ENCODE measurements around the gene CHTF18. TPM values are rescaled to one million over a fixed set of nuclear protein-coding genes. Genes with fewer than 3 reads are reported as not detected.
"Not testable (repeated sequence)": the region's sequence is repeated elsewhere in the genome, so short reads cannot be mapped to it uniquely, and the experiment has no call there.

CHTF18 gene
- total RNA-seq, 1 donor from 2014 or later = 6.6 TPM

- no peak for ATAC-seq
- intact Hi-C loops (cut with micrococcal nuclease) = no loop called here
- no peak for DNase-seq
Observed at GRCh38 chr16:770411-770810, 18.0 kb upstream of the CHTF18 start.

GRCh38 chr16:772959-773358 lies 15.5 kb upstream of the CHTF18 start:
- no peak for ATAC-seq
- no peak for DNase-seq
- intact Hi-C loops (cut with micrococcal nuclease) = no loop called here

GRCh38 chr16:774086-775001 lies 14.1 kb upstream of the CHTF18 start:
- ATAC-seq = no peak

GRCh38 chr16:775236-775796 lies 13.1 kb upstream of the CHTF18 start:
- intact Hi-C loops (cut with micrococcal nuclease) = no loop called here
- DNase-seq (no peak), ATAC-seq (no peak)

More at GRCh38 chr16:774086-775001, 14.1 kb upstream of the CHTF18 start:
- no peak for DNase-seq
- intact Hi-C loops (cut with micrococcal nuclease) = no loop called here

- ATAC-seq; intact Hi-C loops (cut with micrococcal nuclease); DNase-seq: not testable (repeated sequence)
Observed at GRCh38 chr16:776298-776697, 12.1 kb upstream of the CHTF18 start.

GRCh38 chr16:776824-777223 lies 11.6 kb upstream of the CHTF18 start:
- ATAC-seq (no peak), DNase-seq (no peak)
- intact Hi-C loops (cut with micrococcal nuclease) = no loop called here

GRCh38 chr16:777826-778225 lies 10.6 kb upstream of the CHTF18 start:
- ATAC-seq (no peak), DNase-seq (no peak)
- intact Hi-C loops (cut with micrococcal nuclease) = no loop called here

GRCh38 chr16:778447-778846 lies 10.0 kb upstream of the CHTF18 start:
- no peak for ATAC-seq
- intact Hi-C loops (cut with micrococcal nuclease) = no loop called here
- no peak for DNase-seq

- DNase-seq (no peak), ATAC-seq (no peak)
- intact Hi-C loops (cut with micrococcal nuclease) = no loop called here
Observed at GRCh38 chr16:778909-779527, 9.4 kb upstream of the CHTF18 start.

GRCh38 chr16:779561-779960 lies 8.9 kb upstream of the CHTF18 start:
- DNase-seq (no peak), ATAC-seq (no peak)
- intact Hi-C loops (cut with micrococcal nuclease) = no loop called here

- ATAC-seq = no peak
- intact Hi-C loops (cut with micrococcal nuclease) = no loop called here
- DNase-seq = no peak
Observed at GRCh38 chr16:780296-780695, 8.1 kb upstream of the CHTF18 start.

- no peak for DNase-seq
- intact Hi-C loops (cut with micrococcal nuclease) = no loop called here
Observed at GRCh38 chr16:781346-782010, 6.9 kb upstream of the CHTF18 start.

GRCh38 chr16:782258-782657 lies 6.2 kb upstream of the CHTF18 start:
- DNase-seq (no peak), ATAC-seq (no peak)
- intact Hi-C loops (cut with micrococcal nuclease) = no loop called here

More at GRCh38 chr16:781346-782010, 6.9 kb upstream of the CHTF18 start:
- no peak for ATAC-seq

- ATAC-seq = no peak
- intact Hi-C loops (cut with micrococcal nuclease) = no loop called here
- DNase-seq = no peak
Observed at GRCh38 chr16:782766-783403, 5.5 kb upstream of the CHTF18 start.

- intact Hi-C loops (cut with micrococcal nuclease) = no loop called here
- DNase-seq (peak; percentile 59), ATAC-seq (no peak)
Observed at GRCh38 chr16:783404-784161, 4.8 kb upstream of the CHTF18 start.

- intact Hi-C loops (cut with micrococcal nuclease) = no loop called here
- DNase-seq (no peak), ATAC-seq (no peak)
Observed at GRCh38 chr16:784431-784830, 4.0 kb upstream of the CHTF18 start.

- intact Hi-C loops (cut with micrococcal nuclease) = no loop called here
- peak; percentile 86 for DNase-seq
Observed at GRCh38 chr16:785563-786535, 2.6 kb upstream of the CHTF18 start.

More at GRCh38 chr16:785563-786535, 2.6 kb upstream of the CHTF18 start:
- ATAC-seq = peak; percentile 38

Data from left ventricle myocardium superior (tissue), 1 donor.